NCI-H446 treated with DMSO at 0.1 percent for 48 hours (cell line): ENCODE data around the gene TRIP11.

Experiments
- DNase-seq: peaks from one replicate; lab custom pipeline; 2025; lab: John Stamatoyannopoulos, UW

TRIP11 gene

GRCh38 chr14:91918186-91918883 lies 121.5 kb downstream of the TRIP11 start:
- DNase-seq, result no peak
